ENCODE results near the gene ABI3BP. TPM values are rescaled to one million over a fixed set of nuclear protein-coding genes. Genes with fewer than 3 reads are reported as not detected.

ABI3BP gene
- total and polyA plus RNA-seq, 10 of the 15 experiments (the other 5 are each of a cell fraction or from before 2014, with no cell fraction given): 0.03 to 0.42 (median 0.11) TPM; not detected in 4

- ATAC-seq (no peak), FAIRE-seq (no peak), DNase-seq (ENCODE audit: low read depth, low spot score) (no peak)
- ChIA-PET RAD21 (ENCODE audit: unreplicated experiment) (no interaction called here), SMC1A (ENCODE audit: uncharacterized antibody, unreplicated experiment) (interaction anchor here (1.0 kb wide), 1 partner anchor 321 kb away, joined by 5 read pairs; no protein-coding TSS in a partner anchor), POLR2A (no interaction called here), CTCF (no interaction called here)
- Histone ChIP-seq H3K9ac (ENCODE audit: control insufficient read depth, insufficient read depth, low read length) (no peak overlapping the region), H3K27ac (ENCODE audit: control insufficient read depth, insufficient read depth) (no peak overlapping the region), H3K27me3 (replicated peaks in 1 of 2; ENCODE audit: control insufficient read depth in 2 of 2, insufficient read depth in 2 of 2, low read length in 1 of 2) (no peaks in the 10 kb centered on the region), H2AFZ (ENCODE audit: control insufficient read depth, low read depth, low read length) (no peak overlapping the region), H3K9me3 (replicated peaks; ENCODE audit: control insufficient read depth, insufficient read depth, low read length) (0 out of 3 replicates have a peak, but pooled peaks cover 2% of the 10 kb centered on the region), H3K4me2 (ENCODE audit: control insufficient read depth, insufficient read depth) (no peak overlapping the region), H4K20me1 (ENCODE audit: control insufficient read depth, insufficient read depth) (no peaks in the 10 kb centered on the region), H3K79me2 (ENCODE audit: control insufficient read depth, insufficient read depth, low read length) (no peaks in the 10 kb centered on the region), H3K4me1 (ENCODE audit: control insufficient read depth, insufficient read depth, low read length) (no peaks in the 10 kb centered on the region), H3K4me3 (no peak overlapping the region), H3K36me3 (ENCODE audit: control insufficient read depth in 2 of 2, insufficient read depth in 2 of 2, low read length in 1 of 2) (no peaks in the 10 kb centered on the region)
- TF ChIP-seq RB1 (IDR thresholded peaks at IDR 0.05; ENCODE audit: borderline replicate concordance) (no peak), SKIL (IDR thresholded peaks at IDR 0.05; ENCODE audit: low read depth, poor library complexity, severe bottlenecking) (no peak), REST (IDR thresholded peaks at IDR 0.05; ENCODE audit: low read depth, low read length) (no peak), IRF5 (IDR thresholded peaks at IDR 0.05; ENCODE audit: borderline replicate concordance) (no peak), ZNF24 (IDR thresholded peaks at IDR 0.05) (no peak), WRNIP1 (IDR thresholded peaks at IDR 0.05; ENCODE audit: borderline replicate concordance, low read depth, low read length) (no peak), CHD4 (IDR thresholded peaks at IDR 0.05) (no peak)
- 0% methylated on average over 3 of the region's 3 CpGs for WGBS (ENCODE audit: insufficient coverage, insufficient replicate concordance, low lambda C conversion rate, missing lambda C conversion rate)
- in situ Hi-C loops (cut with MboI) (no loop called here), intact Hi-C loops (cut with micrococcal nuclease; ENCODE audit: unreplicated experiment) (no loop called here)
- no TSS peak for BruUV-seq (replicated peaks)
Measured at GRCh38 chr3:100783619-100784018, 209.6 kb downstream of the ABI3BP start.
